HCEC 1CT (cell line): ENCODE measurements around the gene PPCDC.

Experiments
- DNase-seq: peaks from one replicate; pipeline ENCODE4 v3.0.0-alpha.2; 2017

PPCDC gene

GRCh38 chr15:75045332-75046015 is 22.1 kb downstream of the PPCDC start:
- DNase-seq = no peak

- DNase-seq = no peak
These were observed 25.0 kb downstream of the PPCDC start for GRCh38 chr15:75048394-75048793.

- DNase-seq = no peak
These were observed 26.0 kb downstream of the PPCDC start for GRCh38 chr15:75049392-75049791.

- DNase-seq = no peak
These were observed 26.9 kb downstream of the PPCDC start for GRCh38 chr15:75050283-75050682.

GRCh38 chr15:75051191-75051608 is 27.8 kb downstream of the PPCDC start:
- DNase-seq = no peak

GRCh38 chr15:75051711-75052110 is 28.3 kb downstream of the PPCDC start:
- DNase-seq = no peak

DNA sequence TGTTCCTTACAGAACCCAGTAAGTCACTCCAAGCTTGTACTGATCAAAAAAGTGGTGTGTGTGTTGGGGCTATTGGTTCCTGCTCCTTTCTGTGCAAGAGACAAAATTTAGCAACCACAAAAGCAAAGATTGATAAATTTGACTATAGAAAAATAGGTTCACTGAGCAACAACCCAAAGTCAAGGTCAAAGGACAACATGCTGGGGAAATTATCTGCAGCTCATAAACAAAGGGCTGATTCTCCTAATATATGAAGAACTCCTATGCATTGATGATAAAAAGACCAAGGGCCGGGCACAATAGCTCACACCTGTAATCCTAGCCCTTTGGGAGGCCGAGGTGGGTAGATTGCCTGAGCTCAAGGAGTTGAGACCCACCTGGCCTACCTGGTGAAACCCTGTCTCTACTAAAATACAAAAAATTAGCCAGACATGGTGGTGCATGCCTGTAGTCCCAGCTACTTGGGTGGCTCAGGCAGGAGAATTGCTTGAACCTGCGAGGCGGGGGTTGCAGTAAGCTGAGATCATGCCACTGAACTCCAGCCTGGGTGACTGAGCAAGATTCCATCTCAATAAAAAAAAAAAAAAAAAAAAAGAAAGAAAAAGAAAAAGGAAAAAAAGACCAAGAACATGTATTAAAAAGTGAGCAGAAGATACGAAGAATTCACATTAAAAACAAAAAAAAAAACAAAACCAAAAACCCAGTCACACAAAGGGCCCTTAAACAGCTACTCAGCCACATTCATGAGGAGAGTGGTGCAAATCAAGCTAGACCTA is 29.8 kb downstream of the PPCDC start:
- no peak for DNase-seq

GRCh38 chr15:75053748-75054125 is 30.3 kb downstream of the PPCDC start:
- DNase-seq = no peak

- DNase-seq = no peak
These were observed 30.9 kb downstream of the PPCDC start for GRCh38 chr15:75054172-75054897.

GRCh38 chr15:75056036-75056435 is 32.6 kb downstream of the PPCDC start:
- DNase-seq = no peak

DNA sequence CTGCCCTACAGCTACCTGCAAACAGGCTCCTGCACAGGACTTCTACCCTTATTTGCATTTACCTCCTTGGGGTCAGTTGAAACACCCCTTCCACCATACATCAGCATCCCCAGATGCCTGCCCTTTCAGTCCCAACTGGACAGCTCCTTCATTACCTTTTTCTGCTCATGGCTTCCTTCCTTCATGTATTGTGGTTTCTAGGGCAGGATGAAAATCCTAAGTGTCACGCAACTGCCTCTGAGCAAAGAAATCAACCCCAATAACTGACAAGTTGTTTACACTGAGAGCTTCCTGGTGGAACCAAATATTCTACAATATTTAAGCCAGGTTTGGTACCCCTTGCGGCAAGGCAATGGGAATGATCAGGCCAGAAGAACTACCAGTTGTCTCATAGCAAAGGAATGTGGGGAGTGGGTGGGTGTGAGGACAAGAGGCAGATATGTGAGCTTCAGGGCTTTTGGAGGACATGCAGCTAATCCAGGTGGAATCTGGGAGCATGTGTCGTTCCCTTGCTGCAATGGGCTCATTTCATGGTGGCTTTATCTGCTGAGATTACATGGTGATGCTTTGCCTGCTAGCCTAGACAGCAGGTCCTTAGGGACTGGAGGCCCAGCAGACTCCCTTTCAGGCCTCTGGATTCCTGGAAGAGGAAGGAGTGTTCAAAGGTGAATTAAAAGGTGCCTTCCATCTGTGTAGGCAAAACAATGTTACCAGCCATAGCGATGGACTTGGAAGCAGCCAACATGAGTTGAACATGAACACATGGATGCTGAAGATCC is 34.9 kb downstream of the PPCDC start:
- DNase-seq = no peak

GRCh38 chr15:75059607-75060006 is 36.2 kb downstream of the PPCDC start:
- no peak for DNase-seq

DNA sequence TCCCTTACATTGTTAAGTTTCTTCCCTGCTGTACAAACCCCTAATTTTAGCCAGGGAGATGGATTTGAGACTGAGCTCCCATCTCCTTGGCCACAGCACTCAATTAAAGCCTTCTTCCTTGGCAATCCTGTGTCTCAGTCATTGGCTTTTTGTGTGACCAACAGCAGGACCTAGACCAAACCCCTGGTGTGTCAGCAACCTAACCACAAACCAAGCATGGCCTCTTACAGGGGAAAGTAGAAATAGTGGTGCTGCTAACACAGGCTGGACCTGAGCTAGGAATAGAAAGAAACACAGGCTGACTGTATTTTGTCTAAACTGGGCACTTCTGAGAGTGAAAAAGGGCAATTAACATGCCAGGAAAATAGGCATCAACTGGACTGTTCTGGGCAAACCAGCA is 37.9 kb downstream of the PPCDC start:
- DNase-seq = peak; percentile 13

- DNase-seq = no peak
These were observed 39.3 kb downstream of the PPCDC start for GRCh38 chr15:75062706-75063105.

DNA sequence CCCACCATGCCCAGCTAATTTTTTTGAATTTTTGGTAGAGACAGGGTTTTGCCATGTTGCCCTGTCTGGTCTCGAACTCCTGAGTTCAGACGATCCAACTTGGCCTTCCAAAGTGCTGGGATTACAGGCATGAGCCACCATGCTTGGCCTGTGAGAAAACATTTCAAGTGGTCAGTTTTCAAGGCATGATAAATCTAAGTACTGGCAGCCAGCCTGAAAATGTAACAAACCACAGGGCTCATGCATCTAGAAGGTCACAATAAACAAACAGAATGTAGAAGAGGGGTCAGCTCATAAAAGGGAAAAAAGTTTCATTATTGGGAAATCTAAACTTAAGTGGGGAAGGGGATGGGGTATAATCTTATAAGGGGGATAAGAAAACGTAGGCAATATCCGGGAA is 39.9 kb downstream of the PPCDC start:
- peak; percentile 78 for DNase-seq

- DNase-seq = no peak
These were observed 40.5 kb downstream of the PPCDC start for GRCh38 chr15:75063889-75064288.

DNA sequence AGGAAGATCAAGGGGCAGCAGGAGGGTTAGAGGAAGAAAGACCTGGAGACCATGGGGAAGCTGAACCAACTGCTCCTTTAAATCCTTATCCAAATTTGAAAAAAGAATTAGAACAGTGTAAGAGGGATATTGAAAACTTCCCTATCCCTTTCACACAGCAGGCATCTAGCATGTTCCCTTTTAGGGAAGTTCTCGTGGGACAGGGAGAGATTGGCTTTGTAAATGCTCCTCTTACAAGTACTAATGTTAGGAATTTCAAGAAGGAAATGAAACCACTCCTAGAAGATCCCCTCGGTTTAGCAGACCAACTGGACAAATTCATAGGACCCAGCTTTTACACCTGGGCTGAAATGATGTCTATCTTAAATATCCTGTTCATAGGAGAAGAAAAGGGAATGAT is 41.5 kb downstream of the PPCDC start:
- DNase-seq = no peak

DNA sequence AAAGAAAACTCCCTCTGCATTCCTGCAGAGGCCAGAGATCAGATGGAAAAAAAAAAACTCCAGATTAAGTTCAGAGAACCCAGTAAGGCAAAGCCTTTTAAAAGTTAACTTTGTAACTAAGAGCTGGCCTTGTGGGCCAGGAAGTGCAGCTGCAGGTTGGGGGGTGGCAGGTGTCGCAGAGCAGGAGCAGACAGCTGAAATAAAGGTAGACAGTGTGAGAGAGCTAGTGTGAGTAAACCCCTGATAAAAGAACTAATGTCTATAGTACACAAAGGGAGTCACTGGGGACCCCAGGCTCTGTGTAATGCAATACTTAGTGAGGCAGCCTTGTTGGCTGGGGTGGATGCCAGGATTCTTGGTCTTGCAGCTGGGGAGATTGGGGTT is 42.1 kb downstream of the PPCDC start:
- DNase-seq = no peak

- no peak for DNase-seq
These were observed 42.6 kb downstream of the PPCDC start for GRCh38 chr15:75065851-75066509.

- DNase-seq = peak; percentile 76
These were observed 43.9 kb downstream of the PPCDC start for GRCh38 chr15:75067123-75067830.

- DNase-seq = no peak
These were observed 45.4 kb downstream of the PPCDC start for GRCh38 chr15:75068748-75069147.
